Body of pancreas (tissue), 4 donors: Measurements from ENCODE around the gene DMBT1. TPM values are rescaled to one million over a fixed set of nuclear protein-coding genes. Genes with fewer than 3 reads are reported as not detected.

Experiments
- ATAC-seq: fragments of 150-250 bp; one replicate; pipeline ENCODE4 v1.9.1; 2016
- DNase-seq, 4 donors: peaks; one replicate each; pipeline ENCODE4 v3.0.0-alpha.2; 2019
- H3K27ac ChIP-seq, 4 donors: fragments of 200-600 bp; sonication (generic); 1 replicate in 3 of 4; 2 replicates in 1 of 4; pipeline versions ENCODE4 v1.5.1 to v1.6.1; 2016 to 2019; ENCODE audit warnings: mild to moderate bottlenecking in 1 of 4, mixed read lengths in 1 of 4, moderate library complexity in 1 of 4
- H3K27me3 ChIP-seq, 2 donors: fragments of 200-600 bp; sonication (generic); one replicate each; pipeline ENCODE4 v1.6.0; 2016; ENCODE audit warnings: mild to moderate bottlenecking in 1 of 2
- H3K36me3 ChIP-seq, 2 donors: fragments of 200-600 bp; sonication (generic); replicated peaks in 1 of 2; 2 replicates each; pipeline ENCODE4 v1.5.1; 2016; ENCODE audit warnings: low read depth in 2 of 2; ENCODE audit not compliant: insufficient read depth in 1 of 2
- H3K4me1 ChIP-seq: fragments of 200-600 bp; sonication (generic); one replicate; pipeline ENCODE4 v1.6.0; 2016
- H3K4me3 ChIP-seq, 2 donors: fragments of 200-600 bp; sonication (generic); 1 replicate in 1 of 2; 2 replicates in 1 of 2; pipeline ENCODE4 v1.5.1; 2016 to 2019
- H3K9me3 ChIP-seq, 3 donors: fragments of 200-600 bp; sonication (generic); 1 replicate in 2 of 3; 2 replicates in 1 of 3; pipeline ENCODE4 v1.5.1; 2016
- CTCF ChIP-seq, 7 experiments: fragments of 450-650 bp in 4 of 7; fragments of 200-600 bp in 3 of 7; sonication (generic) in 3 of 7; IDR thresholded peaks; one replicate each; pipeline ENCODE4 v1.5.1; 2016 to 2019; ENCODE audit warnings: antibody characterized with exemption in 7 of 7
- POLR2A ChIP-seq, 3 donors: fragments of 450-650 bp; IDR thresholded peaks; one replicate each; pipeline ENCODE4 v1.6.1; 2016; ENCODE audit warnings: antibody characterized with exemption in 3 of 3, mild to moderate bottlenecking in 2 of 3
- WGBS, 2 donors: methylation state at CpG; one replicate each; pipeline ENCODE4 v1.1.5; 2017; 5-methylcytosine and 5-hydroxymethylcytosine counted together
- intact Hi-C: fragments of 100-400 bp; cut with DNase I; formaldehyde crosslinking; loops from one replicate; pipeline ENCODE4 v1.15.1; 2023
- total RNA-seq, 2 donors: library from RNA; depleted of rRNA; stranded (reverse); fragments of >200 nt; gene quantifications; one replicate each; pipeline ENCODE4 v1.1.0, GENCODE V29; 2016

Gene DMBT1
- total RNA-seq, 2 donors from 2014 or later = 0.26 to 0.33 TPM

- WGBS, 2 donors = 56 to 86% methylated on average over 2 to 6 of the region's 6 CpGs
- H3K4me3 ChIP-seq = no peak overlapping the region
- H3K36me3 ChIP-seq = no peaks in the 10 kb centered on the region
- no peaks in the 10 kb centered on the region for H3K27me3 ChIP-seq
- no peak overlapping the region for H3K27ac ChIP-seq
- H3K4me1 ChIP-seq = no peaks in the 10 kb centered on the region
- TF ChIP-seq CTCF (IDR thresholded peaks at IDR 0.05) (no peak), POLR2A (IDR thresholded peaks at IDR 0.05) (no peak)
- intact Hi-C loops = no loop called here
- DNase-seq = no peak
- ATAC-seq = no peak
- H3K9me3 ChIP-seq = no peaks in the 10 kb centered on the region
Observed at GRCh38 chr10:122587098-122587760, 26.7 kb downstream of the DMBT1 start.

DNA sequence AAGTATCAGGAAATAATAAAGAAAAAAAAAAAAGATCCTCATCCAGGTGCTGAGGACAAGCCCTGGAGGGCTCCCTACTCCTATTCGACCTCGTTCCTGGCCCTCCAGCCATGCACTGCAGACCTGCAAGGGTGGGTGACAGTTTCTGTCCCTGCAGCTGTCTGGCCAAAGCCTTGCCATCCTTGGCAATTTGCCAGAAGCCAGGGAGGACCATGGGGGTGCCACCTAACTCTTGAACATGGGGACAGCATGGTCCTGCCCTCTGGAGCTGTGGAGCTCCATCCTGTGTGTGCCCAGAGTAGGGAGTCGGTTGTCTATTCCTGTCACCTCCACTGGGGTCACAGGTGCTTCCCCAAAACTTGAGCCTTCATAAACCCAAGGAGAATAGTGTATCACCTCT is 27.8 kb downstream of the DMBT1 start:
- H3K36me3 ChIP-seq = no peaks in the 10 kb centered on the region
- TF ChIP-seq CTCF (IDR thresholded peaks at IDR 0.05) (no peak), POLR2A (IDR thresholded peaks at IDR 0.05) (no peak)
- ATAC-seq (no peak), DNase-seq (no peak)
- H3K4me1 ChIP-seq = no peaks in the 10 kb centered on the region
- H3K4me3 ChIP-seq = no peak overlapping the region
- no peak overlapping the region for H3K27ac ChIP-seq
- H3K27me3 ChIP-seq = no peaks in the 10 kb centered on the region
- WGBS, 2 donors = 59 to 73% methylated on average over 2 to 3 of the region's 3 CpGs
- no peaks in the 10 kb centered on the region for H3K9me3 ChIP-seq
- intact Hi-C loops = no loop called here

GRCh38 chr10:122590153-122590552 is 29.6 kb downstream of the DMBT1 start:
- intact Hi-C loops = no loop called here

GRCh38 chr10:122591736-122592135 is 31.2 kb downstream of the DMBT1 start:
- ATAC-seq (no peak), DNase-seq (no peak)
- no peak overlapping the region for H3K4me3 ChIP-seq
- TF ChIP-seq CTCF (IDR thresholded peaks at IDR 0.05) = no peak
- TF ChIP-seq POLR2A (IDR thresholded peaks at IDR 0.05) = no peak
- H3K27me3 ChIP-seq = no peaks in the 10 kb centered on the region
- intact Hi-C loops = no loop called here
- 88 to 100% methylated on average over 1 to 3 of the region's 3 CpGs for WGBS, 2 donors
- H3K36me3 ChIP-seq = no peaks in the 10 kb centered on the region
- no peaks in the 10 kb centered on the region for H3K9me3 ChIP-seq
- no peaks in the 10 kb centered on the region for H3K4me1 ChIP-seq
- H3K27ac ChIP-seq = no peak overlapping the region

More at GRCh38 chr10:122590153-122590552, 29.6 kb downstream of the DMBT1 start:
- WGBS, 2 donors = 65 to 100% methylated on average over 2 to 3 of the region's 3 CpGs
- H3K4me1 ChIP-seq = no peaks in the 10 kb centered on the region
- H3K4me3 ChIP-seq = no peak overlapping the region
- H3K27me3 ChIP-seq = no peaks in the 10 kb centered on the region
- DNase-seq (no peak), ATAC-seq (no peak)
- TF ChIP-seq CTCF (IDR thresholded peaks at IDR 0.05) (no peak), POLR2A (IDR thresholded peaks at IDR 0.05) (no peak)
- H3K9me3 ChIP-seq = no peaks in the 10 kb centered on the region
- no peak overlapping the region for H3K27ac ChIP-seq
- no peaks in the 10 kb centered on the region for H3K36me3 ChIP-seq

DNA sequence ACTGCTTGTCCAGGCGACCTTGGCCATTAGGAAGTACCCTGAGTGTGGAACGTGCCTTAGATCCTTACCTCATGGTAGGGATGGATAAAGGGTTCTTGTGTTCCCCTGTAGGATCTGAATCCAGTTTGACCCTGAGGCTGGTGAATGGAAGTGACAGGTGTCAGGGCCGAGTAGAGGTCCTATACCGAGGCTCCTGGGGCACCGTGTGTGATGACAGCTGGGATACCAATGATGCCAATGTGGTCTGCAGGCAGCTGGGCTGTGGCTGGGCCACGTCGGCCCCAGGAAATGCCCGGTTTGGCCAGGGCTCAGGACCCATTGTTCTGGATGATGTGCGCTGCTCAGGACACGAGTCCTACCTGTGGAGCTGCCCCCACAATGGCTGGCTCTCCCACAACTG is 31.6 kb downstream of the DMBT1 start:
- no peak for TF ChIP-seq CTCF (IDR thresholded peaks at IDR 0.05)
- TF ChIP-seq POLR2A (IDR thresholded peaks at IDR 0.05) = no peak
- Histone ChIP-seq H3K27ac (no peak overlapping the region), H3K4me1 (no peaks in the 10 kb centered on the region), H3K27me3 (no peaks in the 10 kb centered on the region), H3K36me3 (no peaks in the 10 kb centered on the region), H3K4me3 (no peak overlapping the region), H3K9me3 (no peaks in the 10 kb centered on the region)
- ATAC-seq = no peak
- intact Hi-C loops = no loop called here
- WGBS, 2 donors = 53 to 100% methylated on average over 3 to 4 of the region's 10 CpGs
- no peak for DNase-seq
